GM19099 (cell line): ENCODE results near the gene CHN1.

Experiments used
- POLR2A ChIP-seq: IDR thresholded peaks from 3 replicates; pipeline ENCODE4 v1.6.1; 2011; ENCODE audit warnings: low read depth; ENCODE audit not compliant: insufficient read length; ENCODE audit errors: extremely low read depth

CHN1 gene, protein sequence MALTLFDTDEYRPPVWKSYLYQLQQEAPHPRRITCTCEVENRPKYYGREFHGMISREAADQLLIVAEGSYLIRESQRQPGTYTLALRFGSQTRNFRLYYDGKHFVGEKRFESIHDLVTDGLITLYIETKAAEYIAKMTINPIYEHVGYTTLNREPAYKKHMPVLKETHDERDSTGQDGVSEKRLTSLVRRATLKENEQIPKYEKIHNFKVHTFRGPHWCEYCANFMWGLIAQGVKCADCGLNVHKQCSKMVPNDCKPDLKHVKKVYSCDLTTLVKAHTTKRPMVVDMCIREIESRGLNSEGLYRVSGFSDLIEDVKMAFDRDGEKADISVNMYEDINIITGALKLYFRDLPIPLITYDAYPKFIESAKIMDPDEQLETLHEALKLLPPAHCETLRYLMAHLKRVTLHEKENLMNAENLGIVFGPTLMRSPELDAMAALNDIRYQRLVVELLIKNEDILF

DNA sequence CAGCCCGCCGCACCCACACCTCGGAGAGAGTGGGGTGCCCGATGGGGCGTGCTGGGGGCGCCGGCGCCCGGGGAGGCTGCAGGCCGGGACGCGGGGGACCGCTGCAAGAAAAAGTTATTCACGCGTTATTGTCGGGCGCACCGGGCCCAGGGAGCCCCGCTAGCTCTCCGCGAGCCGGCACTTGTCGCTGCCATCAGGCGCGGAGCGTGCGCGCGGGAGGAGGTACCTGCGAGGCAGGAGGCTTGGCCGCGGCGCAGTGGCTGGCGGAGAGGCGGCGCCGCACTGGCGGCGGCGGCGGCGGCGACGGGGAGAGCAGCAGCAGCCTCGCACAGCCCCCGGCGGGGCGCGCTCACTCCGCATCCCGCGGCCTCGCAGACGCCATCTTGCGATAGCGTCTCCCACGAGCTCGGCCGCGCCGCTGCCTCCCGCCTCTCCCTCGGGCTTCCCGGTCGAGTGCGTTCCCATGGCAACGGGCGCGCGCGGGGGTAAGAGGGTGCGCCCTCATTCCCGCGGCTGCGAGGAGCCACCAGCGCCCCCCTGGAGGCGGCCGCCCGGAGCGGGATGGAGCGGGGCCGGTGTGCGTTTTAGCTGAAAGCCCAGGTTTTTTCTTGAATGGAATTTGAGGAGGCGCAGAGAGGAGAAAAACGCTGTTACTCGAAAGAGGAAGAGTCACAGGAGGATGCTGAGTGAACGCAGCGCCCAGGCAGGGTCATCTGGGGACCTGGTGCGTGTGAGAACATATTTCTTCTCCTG lies at the start of gene CHN1:
Gene CHN1 (minus strand): TSS at position 402 of the 753 bp plus-strand sequence. CDS start 469 bp downstream, outside the sequence.
- no peak for TF ChIP-seq POLR2A

DNA sequence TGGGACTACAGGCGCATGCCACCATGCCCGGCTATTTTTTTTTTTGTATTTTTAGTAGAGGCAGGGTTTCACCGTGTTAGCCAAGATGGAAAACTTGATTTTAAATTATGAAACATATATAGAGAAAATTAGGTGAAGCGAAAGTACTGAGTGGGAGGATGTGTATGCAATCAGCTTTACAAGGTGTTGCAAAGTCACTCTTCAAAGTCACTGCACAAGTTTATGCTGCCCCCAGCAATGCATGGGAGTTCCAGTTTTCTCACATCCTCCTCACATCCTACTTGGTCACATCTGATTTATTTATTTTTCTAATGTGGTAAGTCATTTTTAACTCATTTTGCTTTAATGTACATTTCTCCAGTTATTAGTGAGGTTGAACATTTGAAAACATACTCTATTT lies 49.2 kb upstream of the CHN1 start:
- TF ChIP-seq POLR2A, result no peak

DNA sequence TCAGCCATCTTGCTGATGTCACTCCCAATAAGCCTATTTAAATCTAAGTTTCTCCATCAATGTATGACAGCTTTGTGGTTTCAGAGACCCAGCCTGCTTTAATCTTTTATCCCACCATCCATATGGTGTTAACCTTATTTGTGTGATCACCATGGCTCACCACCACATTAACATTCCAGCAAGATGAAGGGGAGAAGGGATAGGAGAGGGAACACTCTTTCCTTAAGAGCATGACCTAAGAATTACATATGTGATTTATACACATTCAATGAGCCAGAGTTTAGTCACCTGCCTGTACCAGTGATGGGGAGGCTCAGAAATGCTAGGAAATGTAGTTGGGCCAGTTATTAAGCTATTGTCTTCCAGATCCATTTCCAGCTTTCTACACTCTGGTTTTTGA lies 44.5 kb upstream of the CHN1 start:
- no peak for TF ChIP-seq POLR2A

DNA sequence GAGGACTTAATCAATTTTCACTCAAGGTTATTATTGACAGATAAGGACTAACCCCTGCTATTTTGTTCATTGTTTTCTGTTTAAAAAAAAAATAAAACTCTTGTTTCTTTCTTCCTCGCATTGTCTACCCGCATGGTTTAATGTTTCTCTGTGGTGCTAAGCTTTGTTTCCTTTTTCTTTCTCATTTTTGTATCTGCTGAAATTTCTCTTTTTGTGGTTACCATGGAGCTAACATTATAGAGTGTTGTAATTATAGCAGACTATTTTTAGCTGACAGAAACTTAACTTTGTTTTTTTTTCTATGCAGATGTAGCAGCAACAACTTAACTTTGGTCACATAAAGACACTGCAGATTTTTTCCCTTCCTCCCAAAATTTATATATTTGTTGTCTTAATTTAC lies 43.1 kb upstream of the CHN1 start:
- TF ChIP-seq POLR2A, result no peak

DNA sequence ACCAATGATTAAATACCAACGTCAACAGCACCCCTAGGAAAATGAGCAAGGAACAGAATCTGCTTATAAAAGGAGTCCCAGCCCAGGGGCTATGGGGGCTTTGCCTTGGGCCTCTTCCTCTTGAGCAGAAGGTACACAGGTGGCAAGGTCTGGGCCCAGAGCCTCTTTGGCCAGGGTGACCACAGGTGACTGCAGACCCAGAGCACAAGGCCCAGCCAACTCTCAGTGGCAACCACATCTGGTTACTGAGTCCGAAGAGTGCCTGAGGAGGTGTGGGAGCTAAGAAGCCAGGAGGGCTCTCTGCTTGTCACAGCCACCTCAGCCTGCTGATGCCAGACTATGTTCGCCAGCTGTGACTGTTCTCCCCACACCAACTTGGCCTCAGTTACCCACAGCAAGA lies 34.3 kb upstream of the CHN1 start:
- no peak for TF ChIP-seq POLR2A

DNA sequence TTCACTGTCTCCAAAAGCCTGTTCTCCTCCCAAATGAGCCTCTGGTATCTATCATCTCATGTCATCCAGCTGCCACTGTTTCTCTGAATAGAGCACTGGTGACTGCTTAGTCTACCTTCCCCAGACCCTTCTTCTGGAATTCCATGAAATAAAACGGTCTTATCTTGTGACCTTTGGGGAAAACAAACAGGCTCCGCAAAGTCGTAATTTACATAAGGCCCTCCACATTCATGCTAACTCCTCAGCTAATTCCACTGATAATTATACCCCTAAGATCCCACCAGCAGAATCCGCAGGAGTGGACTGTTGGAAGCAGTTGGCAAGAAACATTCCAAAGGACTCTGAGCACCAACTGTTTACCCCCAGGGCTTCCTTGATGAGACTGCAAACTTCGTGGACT lies 33.9 kb upstream of the CHN1 start:
- TF ChIP-seq POLR2A, result no peak

DNA sequence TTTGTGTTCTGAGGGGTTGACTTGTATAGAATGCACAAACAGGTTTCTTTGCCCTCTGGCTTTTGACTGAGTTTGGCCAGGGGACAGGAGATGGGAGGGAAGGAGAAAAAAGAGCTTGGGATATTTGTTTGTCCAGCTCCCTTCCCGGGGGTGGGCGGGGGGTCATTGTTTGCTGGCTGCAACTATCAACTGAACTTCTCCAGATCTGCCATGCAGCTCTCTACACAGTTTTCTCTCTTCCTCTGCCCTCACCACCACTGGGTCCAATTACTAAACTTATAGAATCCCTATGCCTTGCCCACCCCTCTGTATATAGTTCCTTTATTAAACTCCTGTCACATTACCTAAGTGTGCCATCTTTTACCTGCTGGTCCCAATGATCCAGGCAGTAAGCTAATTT lies 32.8 kb upstream of the CHN1 start:
- TF ChIP-seq POLR2A, result no peak

DNA sequence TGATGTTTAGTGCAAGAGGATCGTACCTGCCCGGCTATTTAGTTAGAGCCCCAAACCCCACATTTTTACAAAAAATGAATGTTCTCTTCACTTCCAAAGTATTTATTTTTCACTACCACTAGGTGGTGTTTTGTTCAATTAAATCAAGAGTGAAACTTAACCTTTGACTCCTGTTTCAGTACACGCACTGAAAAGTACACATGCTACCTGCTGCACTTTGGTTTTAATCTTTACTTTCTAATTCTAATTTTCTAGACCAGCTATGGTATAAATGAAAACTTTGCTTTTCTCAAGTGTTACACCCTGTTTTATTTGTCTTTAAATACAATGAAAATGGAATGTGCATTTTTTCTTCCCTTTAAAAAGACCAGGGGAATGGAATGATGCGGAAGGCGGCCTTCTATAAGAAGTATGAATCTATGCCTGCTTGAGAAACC lies 31.4 kb upstream of the CHN1 start:
- TF ChIP-seq POLR2A, result no peak

DNA sequence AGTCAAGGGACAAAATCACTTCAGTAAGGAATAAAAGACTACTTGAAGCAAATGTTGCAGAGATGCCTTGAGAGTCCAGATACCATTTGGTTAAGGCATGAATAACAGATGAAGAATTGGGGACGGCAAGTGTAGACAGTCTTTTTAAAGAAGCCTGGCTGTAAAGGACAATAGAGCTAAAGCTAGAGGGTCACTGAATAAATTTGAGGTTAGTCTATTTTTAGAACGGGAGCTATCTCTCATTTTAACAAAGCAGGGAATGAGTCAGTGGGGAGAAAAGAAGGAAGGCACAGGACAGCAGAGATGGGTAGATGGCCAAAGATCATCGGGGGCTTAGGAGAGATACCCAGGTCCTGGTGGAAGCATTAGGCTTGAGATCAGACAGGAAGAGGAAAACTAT lies 30.6 kb upstream of the CHN1 start:
- no peak for TF ChIP-seq POLR2A

DNA sequence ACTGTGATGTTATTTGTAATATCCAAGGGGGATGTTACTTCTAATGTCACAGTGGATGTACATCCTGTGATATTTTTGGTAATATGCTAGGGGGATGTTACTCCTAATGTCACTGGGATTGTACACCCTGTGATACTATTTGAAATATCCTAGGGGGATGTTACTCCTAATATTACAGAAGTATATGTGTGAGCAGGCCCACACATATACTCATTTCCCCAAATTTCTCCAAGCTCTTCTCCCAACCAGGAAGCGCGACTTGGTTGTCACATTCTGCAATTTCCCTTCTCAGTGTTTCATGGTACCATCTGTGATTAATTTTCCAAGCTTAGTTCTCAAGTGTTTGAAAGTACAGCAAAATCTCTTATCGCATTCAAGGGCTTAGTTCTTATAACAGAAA lies 29.5 kb upstream of the CHN1 start:
- TF ChIP-seq POLR2A, result no peak

DNA sequence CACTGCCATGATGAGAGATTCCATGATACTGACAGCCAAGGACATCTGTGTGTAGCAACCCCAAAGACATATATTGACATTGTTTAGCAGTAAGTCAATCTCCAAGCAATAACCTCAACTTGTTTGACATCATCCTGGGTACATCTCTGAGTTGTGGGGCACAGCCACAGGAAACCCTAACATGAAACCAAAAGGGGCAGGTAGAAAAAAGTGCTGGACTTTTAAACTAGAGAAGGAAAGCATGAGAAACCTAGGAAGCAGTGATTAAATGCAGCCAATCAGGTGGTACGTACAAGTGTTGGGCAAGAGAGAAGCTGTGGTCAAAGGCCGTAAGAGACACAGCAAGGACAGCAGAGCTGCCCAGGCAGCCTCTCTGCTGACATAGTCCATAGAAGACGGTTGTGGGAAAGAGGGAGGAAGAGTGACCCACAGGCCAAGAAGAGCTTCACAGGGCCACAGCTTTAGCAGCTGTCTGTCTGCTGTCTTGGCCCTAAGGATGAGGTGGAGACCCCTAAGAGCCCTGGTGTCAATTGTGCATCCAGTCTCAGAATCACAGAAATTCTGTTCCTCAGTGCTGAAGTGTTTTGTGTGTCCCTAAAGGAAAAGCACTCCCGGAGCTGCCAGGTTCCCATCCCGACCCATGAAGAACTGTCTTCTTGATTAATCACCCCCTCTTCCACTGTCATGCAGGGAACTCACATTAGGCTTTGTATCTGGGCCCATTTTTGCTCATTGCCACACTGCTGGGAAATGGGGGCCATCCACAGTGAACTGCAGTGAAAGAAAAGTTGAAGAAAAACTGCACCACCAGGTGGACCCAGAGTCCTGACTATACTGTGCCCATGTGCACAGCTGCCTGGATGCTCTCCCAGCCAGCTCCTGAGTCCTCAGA lies 25.4 kb upstream of the CHN1 start:
- no peak for TF ChIP-seq POLR2A

DNA sequence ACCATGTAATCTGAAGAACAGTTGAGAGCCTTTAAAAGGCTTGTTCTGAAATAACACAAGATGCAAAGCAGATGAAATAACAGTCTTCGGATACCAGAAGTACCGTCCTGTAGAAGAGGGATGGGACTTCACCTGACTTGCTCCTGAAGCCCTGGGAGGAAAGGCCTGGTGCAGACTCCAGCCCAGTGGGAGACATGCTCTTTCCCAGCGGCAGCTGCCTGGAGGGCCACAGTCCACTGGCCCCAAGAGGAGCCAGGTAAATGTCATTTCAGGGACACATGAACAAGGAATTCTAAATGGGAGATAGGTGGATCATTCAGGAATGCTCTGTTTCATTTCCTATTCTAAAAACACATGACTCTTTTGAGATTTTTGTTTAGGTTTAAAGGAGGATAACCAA lies 22.6 kb upstream of the CHN1 start:
- TF ChIP-seq POLR2A, result no peak

DNA sequence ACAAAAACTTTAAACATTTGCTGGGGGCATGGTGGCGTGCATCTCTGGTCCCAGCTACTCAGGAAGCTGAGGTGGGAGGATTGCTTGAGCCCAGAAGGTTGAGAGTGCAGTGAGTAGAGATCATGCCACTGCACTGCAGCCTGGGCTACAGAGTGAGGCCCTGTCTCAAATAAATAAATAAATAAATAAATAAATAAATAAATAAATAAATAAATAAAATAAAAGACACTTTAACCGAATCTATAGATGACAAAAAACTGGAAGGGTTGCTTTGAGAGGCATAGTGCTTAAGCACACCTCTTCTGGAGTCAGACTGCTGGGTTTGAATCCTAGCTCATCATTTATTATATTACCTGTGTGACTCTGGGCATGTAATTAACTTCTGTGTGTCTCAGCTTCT lies 21.2 kb upstream of the CHN1 start:
- TF ChIP-seq POLR2A, result no peak

DNA sequence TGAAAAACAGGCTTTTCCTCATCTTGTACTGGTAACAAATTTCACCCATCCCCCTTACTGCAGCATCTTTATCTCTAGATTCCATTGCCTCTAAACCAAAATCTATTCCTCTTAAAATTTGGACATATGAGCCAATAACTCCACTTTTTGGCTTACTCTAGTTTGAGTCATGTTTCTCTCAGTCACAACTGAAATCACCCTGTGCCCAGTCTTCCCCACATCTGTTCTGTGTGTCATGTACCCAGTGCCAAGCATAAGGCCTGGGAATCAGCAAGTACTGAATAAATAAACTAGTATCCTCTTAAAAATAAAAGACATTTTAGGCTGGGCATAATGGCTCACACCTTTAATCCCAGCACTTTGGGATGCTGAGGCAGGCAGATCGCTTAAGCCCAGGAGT lies 20.8 kb upstream of the CHN1 start:
- no peak for TF ChIP-seq POLR2A

DNA sequence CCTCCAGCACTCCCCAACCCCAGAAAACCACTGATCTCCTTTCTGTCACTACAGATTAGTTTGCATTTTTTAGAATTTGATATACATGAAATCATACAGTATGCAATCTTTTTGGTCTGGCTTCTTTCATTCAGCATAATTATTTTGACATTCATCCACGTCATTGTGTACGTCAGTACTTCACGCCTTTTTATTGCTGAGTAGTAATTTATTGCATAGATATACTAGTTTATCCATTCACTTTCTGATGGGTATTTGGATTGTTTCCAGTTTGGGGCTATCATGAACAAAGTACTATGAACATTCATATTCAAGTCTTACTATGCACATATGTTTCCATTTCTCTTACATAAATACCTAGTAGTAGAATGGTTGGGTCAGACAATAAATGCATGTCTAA lies 20.1 kb upstream of the CHN1 start:
- TF ChIP-seq POLR2A, result no peak
